MCF 10A (cell line): ENCODE results near the gene MTA3. TPM values are rescaled to one million over a fixed set of nuclear protein-coding genes. Genes with fewer than 3 reads are reported as not detected.

Experiments used
- BruUV-seq: library from RNA; stranded (reverse); fragments of 400-500 nt; replicated peaks from 2 replicates; lab custom pipeline; 2021; lab: Mats Ljungman, UMichigan
- CTCF ChIA-PET: fragments of 300-600 bp; sonication (Branson Sonifier 250); formaldehyde crosslinking; extraction: SDS; loops from one replicate; lab custom pipeline; 2021; ENCODE audit warnings: antibody characterized with exemption, inconsistent platforms; lab: Yijun Ruan, JAX
- POLR2A ChIA-PET: fragments of 300-600, 350-650 bp; sonication (Branson Sonifier 250); formaldehyde crosslinking; extraction: SDS; loops from one replicate; lab custom pipeline; 2020; ENCODE audit warnings: antibody characterized with exemption, inconsistent platforms; lab: Yijun Ruan, JAX
- DNase-seq: peaks from one replicate; pipeline ENCODE4 v3.0.0-alpha.2; 2018; ENCODE audit not compliant: unreplicated experiment
- H3K27ac Mint-ChIP-seq: one replicate; pipeline ENCODE4 v1.8.0; 2022; ENCODE audit warnings: mild to moderate bottlenecking, low read depth, mixed read lengths; ENCODE audit not compliant: unreplicated experiment
- H3K27me3 Mint-ChIP-seq: one replicate; pipeline ENCODE4 v1.8.0; 2022; ENCODE audit warnings: mixed read lengths; ENCODE audit not compliant: insufficient read depth, unreplicated experiment
- H3K36me3 Mint-ChIP-seq: one replicate; pipeline ENCODE4 v1.8.0; 2022; ENCODE audit warnings: mild to moderate bottlenecking, moderate library complexity, mixed read lengths; ENCODE audit not compliant: insufficient read depth, unreplicated experiment
- H3K4me1 Mint-ChIP-seq: one replicate; pipeline ENCODE4 v1.8.0; 2022; ENCODE audit warnings: mixed read lengths; ENCODE audit not compliant: insufficient read depth, unreplicated experiment
- H3K4me3 Mint-ChIP-seq: one replicate; pipeline ENCODE4 v1.8.0; 2022; ENCODE audit warnings: mild to moderate bottlenecking, moderate library complexity, mixed read lengths; ENCODE audit not compliant: unreplicated experiment
- H3K9me3 Mint-ChIP-seq: one replicate; pipeline ENCODE4 v1.8.0; 2022; ENCODE audit warnings: mixed read lengths; ENCODE audit not compliant: unreplicated experiment
- CTCF ChIP-seq: fragments of 200-600 bp; IDR thresholded peaks from one replicate; pipeline ENCODE4 v1.8.0; 2022; ENCODE audit warnings: antibody characterized with exemption, mild to moderate bottlenecking; ENCODE audit not compliant: unreplicated experiment
- intact Hi-C: fragments of 100-400 bp; cut with micrococcal nuclease; formaldehyde crosslinking; loops from 2 replicates; pipeline ENCODE4 v1.14.1; 2022
- total RNA-seq: library from RNA; stranded (reverse); gene quantifications from 2 replicates; pipeline ENCODE4 v1.2.3, GENCODE V29; 2022

Gene MTA3
- total RNA-seq, 1 experiment from 2014 or later, result 41.4 TPM

GRCh38 chr2:42792087-42792582 is 223.7 kb downstream of the MTA3 start:
- intact Hi-C loops, result no loop called here
- Mint-ChIP-seq H3K9me3 (no peaks in the 10 kb centered on the region), H3K36me3 (no peaks in the 10 kb centered on the region), H3K27me3 (no peaks in the 10 kb centered on the region), H3K4me3 (no peak overlapping the region), H3K4me1 (peaks cover 13% of the 10 kb centered on the region), H3K27ac (no peak overlapping the region)
- ChIA-PET POLR2A (no interaction called here), CTCF (no interaction called here)
- no peak for DNase-seq
- TF ChIP-seq CTCF, result no peak
- BruUV-seq, result no TSS peak

DNA sequence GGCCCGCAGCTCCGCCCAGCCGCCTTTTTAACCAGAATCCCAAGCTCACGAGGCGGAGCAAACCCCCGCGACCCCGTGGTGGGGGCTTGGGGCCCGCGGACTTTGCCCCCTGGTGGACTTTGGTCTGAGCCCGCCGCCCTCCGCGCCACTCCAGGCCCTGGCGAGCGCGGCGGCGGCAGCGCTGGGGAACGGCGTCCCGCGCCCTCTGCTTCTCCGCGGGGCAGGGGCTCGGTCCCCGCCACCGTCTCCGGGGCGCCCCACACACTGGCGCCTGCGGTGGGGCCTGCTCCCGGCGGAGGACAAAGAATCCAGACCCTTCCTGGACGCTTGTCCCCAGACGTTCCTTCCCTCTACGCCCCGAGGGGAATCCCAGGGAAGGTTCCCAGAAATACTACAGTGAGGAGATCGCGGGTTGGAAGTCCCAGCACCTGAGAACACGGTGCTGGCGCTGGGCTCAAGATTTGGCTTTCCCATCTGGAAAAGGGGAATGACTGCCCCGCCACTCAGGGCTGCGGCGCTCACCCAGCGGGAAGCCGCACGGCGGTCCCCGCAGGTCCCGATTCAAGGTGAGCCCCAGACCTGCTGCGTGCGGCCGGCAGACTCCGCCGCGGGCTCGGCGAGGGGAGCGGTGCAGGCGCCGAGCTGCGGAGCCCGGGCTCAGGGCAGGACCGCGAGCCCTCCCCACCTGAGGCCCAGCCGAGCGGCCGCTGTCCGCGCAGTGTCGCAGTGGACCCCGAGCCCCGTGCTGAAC is 224.3 kb downstream of the MTA3 start, which contains the start of gene HAAO:
Gene HAAO, minus strand, starts transcription at position 1 of the 751 bp plus-strand sequence. CDS start 47 bp downstream, outside the sequence.
- H3K9me3 Mint-ChIP-seq, result no peaks in the 10 kb centered on the region
- CTCF ChIA-PET, result no interaction called here
- BruUV-seq, result no TSS peak
- peaks cover 13% of the 10 kb centered on the region for H3K4me1 Mint-ChIP-seq
- no peak for TF ChIP-seq CTCF
- H3K36me3 Mint-ChIP-seq, result no peaks in the 10 kb centered on the region
- POLR2A ChIA-PET, result no interaction called here
- H3K4me3 Mint-ChIP-seq, result no peak within 1 kb of the TSS
- no peak within 1 kb of the TSS for H3K27ac Mint-ChIP-seq
- no peaks in the 10 kb centered on the region for H3K27me3 Mint-ChIP-seq
- no peak for DNase-seq
- intact Hi-C loops, result no loop called here

DNA sequence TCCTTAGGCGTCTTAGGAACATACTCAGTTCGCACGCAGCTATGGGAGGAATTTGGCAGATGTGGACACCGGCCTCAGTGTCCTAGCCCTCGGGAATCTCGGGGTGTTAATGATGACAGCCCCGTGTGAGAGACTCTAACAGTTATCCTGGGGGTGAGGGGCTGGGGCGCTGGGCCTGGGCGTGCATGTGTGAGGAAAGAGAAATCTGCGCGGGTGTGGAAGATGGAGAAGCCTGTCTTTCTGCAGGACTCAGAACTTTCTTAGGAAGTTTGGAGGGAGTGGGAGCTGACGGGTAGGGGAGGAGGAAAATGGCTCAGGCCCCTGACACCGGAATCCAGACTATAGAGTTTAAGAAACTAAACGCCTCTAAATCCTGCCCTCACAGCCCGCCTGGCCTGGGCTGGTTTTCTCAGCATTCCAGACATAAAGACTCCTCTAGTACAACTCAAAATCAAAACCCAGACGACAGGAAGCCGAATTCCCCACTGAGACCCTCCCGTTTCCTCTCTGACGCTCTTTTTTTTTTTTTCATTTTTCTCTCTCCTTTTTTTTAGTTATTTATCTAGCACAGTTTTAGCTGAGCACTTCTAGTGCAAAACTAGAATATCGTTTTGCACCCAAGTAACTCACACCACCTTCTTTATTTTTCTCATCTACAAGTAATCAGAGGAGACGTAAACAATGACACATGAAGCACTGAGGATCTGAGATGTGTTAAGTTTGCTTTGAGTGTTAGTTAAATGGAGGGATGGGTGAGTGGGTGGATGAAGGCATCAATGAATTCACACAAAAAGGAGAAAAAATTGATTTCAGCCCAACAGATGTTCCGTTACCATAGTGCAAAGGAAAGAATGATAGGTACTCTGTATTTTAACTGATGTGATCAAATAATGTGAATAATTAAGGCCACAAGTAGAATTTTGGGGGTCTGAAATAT is 225.2 kb downstream of the MTA3 start:
- intact Hi-C loops, result no loop called here
- TF ChIP-seq CTCF, result no peak
- Mint-ChIP-seq H3K4me1 (peaks cover 13% of the 10 kb centered on the region), H3K9me3 (no peaks in the 10 kb centered on the region), H3K27me3 (no peaks in the 10 kb centered on the region), H3K4me3 (no peak overlapping the region), H3K27ac (no peak overlapping the region), H3K36me3 (no peaks in the 10 kb centered on the region)
- ChIA-PET CTCF (interaction anchor here (0.7 kb wide), 1 partner anchor 698 kb away, joined by 3 read pairs; no protein-coding TSS in a partner anchor), POLR2A (no interaction called here)
- no peak for DNase-seq
- BruUV-seq, result no TSS peak
